Skin of body (tissue), 2 donors: ENCODE results near the gene KCNK13. TPM values are rescaled to one million over a fixed set of nuclear protein-coding genes. Genes with fewer than 3 reads are reported as not detected.

Experiments used
- DNase-seq: peaks from one replicate; lab custom pipeline; 2025; lab: John Stamatoyannopoulos, UW
- total RNA-seq: library from RNA; depleted of rRNA; stranded (reverse); fragments of >200 nt; gene quantifications from one replicate; pipeline ENCODE4 v1.2.3, GENCODE V29; 2014

The KCNK13 gene
- total RNA-seq, 1 donor from 2014 or later = 0.39 TPM

DNA sequence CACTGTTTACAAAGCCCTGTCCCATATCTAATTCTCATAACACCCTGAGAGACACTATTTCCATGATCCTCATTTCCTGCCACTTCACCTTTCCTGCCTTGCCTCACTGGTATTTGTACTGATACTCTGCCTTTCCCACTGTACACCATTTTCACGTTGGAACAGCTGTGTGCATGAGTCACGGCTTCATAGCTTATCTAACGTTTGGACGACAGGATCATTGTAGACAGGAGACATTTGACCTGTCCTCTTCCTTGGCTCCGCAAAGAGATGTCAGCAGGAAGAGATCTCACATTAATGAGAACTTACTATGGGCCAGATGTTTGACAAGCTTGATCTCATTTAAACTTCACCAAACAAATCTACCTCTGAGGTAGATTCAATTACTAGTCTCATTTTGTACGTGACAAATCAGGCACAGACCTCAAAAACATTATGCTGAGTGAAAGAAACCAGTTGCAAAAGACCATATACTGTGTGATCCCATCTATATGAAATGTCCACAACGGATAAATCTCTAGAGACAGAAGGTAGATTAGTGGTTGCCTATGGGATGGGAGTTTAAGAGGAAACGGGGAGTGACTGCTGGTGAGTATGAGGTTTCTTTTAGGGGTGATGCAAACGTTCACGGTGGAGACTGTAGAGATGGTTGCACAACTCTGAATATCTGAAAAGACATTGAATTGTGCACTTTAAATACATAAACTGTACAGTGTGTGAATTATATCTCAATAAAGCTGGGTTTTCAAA lies 71.2 kb downstream of the KCNK13 start:
- no peak for DNase-seq

DNA sequence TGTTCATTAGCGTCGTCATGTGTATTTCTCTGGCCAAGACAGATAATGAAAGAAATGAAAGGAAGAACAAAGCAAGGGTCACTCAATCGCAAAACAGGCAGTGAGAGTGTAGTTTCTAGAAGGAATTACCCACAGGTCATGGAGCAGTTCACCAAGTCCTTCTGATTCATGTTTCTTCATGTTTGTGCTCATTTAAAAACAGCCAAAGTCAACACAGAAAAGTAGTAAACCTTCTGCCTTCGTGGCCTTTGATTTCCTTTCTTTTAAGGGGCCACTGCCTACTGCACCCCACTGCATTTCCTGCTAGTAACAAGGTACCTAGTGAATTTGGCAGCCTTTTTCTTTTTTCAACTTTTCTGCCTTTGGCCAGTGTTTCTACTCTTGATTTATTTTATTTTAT lies 75.1 kb downstream of the KCNK13 start:
- DNase-seq = no peak

DNA sequence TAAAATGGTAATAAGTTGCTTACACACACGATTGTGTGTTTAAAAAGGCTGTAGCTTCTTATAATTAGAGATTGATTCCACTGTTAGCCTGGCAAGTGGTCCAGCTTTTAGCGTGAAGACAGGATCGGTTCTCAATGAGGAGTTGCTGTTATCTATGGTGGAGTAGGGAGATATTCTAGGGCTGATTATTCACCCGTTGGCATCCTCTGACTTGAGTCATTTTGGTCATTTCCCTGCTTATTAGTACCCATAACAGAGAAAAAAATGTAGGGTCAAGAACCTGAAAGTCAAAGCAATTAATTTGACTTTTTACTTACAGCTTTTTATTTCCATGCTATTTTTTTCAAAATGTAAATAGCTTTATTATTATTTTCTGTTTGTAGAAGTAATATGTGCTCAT lies 76.0 kb downstream of the KCNK13 start:
- no peak for DNase-seq

DNA sequence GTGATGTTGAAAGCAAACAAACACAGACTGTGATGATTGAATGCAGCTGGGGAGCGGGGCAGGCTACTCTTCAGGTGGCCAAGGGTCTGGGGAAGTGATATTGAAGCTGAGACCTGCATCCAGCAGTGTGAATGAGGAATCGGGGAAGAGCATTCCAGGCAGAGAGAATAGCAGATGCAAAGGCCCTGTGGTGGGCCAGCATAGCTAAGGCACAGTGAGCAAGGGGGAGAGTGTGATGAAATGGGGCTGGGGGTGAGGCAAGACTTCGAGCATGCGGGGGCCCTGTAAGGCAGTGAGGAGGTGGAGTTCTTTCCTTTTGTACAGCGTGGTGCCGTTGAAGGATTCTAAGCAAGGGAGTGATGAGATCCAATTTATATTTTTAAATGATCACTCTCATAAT lies 77.4 kb downstream of the KCNK13 start:
- DNase-seq = no peak

DNA sequence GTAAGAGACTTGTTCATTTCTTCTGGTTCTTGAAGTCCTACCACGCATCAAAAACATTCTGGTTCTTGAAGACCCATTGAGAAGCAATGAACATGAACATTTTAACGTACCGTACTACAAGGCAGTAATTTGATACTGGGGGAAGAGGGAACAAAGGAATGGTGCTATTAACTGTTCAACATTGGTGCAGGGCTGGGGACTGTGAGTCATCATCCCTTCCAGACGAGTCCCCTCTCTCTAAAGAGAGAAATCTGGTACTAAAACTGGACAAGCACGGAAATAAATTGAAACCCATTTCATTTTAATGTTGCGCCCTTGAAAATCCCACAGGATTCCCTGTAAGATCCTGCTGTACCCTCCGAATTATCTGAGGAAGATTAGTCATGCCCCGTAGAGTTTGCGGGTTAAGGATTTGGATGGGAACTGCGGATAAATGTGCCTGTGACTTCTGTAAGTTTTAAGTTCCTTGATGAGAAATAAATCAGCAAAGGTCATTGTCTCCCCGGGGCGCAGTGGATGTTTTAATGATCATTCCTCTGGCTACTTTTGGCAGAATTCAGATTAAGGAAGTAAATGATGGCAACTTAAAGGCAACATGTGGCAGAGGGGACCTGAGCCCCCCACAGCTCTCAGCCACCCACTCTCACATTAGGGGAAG lies 78.6 kb downstream of the KCNK13 start:
- no peak for DNase-seq

DNA sequence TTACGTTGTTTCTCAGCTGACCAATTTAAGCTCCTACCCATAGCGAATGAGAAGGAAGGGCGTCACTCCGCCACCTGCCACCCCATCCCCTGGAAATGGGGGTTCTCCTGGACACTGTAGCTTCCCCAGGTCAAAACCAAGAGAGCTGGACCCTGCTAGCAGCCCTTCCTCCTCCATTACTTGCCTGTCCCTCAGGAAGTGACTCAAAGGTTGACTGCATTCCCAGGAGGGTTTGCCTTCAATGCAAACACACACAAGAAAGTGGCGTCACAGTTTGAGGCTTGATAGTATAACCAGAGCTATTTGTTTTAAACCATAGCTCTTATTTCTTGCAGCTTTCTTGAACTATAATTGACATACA lies 79.1 kb downstream of the KCNK13 start:
- no peak for DNase-seq

DNA sequence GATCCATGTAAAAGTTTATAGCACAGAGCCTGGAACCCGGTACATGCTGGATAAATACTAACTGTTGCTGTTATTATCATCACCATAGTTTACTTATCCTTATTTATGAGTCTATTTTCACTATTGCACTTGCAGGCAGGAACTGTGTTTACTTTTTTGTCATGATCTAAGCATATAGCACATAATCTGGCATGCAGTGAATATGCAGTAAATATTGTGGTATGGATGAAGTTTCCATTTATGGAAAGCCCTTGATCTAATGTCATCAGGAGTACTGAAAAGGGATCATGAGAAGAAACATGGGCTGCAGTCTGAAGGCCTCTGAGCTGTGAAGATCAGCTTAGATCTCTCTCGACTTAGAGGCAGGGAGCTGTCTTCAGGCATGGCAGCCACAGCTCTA lies 91.6 kb downstream of the KCNK13 start:
- no peak for DNase-seq

DNA sequence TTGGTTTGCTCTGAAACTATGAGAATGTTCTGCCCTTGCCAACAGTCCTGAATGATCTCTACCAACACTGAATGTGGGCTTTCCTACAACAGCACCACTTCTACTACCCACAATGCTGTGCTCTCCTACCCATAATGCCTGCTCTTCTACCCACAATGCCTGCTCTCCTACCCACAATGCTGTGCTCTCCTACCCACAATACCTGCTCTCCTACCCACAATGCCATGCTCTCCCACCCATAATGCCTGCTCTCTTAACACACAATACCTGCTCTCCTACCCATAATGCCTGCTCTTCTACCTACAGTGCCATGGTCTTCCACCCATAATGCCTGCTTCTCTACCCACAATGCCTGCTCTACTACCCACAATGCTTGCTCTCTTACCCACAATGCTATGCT lies 92.3 kb downstream of the KCNK13 start:
- DNase-seq = no peak

DNA sequence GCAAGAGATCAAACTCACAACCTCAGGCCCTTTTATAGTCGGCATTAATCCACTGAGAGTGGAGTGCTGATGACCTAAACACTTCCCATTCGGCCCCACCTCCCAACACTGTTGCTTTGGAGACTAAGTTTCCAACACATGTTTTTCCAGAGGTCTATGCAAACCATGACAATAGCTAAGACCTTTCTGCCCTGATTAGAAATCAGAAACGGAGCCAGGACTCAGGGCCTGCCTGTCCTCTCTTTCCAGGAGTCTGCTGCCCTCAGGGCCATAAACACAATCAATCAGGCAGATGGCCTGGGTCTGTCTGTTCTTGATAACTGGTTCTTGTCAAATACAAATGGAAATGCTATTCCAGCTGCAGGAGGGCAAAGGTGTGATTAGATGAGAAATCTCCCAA lies 97.4 kb downstream of the KCNK13 start:
- DNase-seq = peak; percentile 1

DNA sequence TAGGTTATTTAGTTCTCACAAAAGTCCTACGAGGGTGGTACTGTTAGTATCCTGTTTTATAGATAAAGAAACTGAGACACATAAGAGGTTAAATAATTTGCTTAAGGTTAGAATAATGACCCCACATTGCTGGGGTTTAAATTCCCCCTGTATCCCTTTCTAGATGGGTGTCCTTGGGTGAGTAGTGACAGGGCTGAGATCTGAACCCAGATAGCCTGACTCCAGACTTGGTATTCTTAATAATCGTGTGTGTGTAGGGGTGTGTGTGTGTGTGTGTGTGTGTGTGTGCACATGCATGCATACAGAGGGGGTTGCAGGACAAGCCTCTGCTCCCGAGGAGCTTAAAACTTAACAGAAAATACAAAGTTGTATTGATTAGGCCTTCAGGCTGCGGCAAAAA lies 97.9 kb downstream of the KCNK13 start:
- DNase-seq = no peak

DNA sequence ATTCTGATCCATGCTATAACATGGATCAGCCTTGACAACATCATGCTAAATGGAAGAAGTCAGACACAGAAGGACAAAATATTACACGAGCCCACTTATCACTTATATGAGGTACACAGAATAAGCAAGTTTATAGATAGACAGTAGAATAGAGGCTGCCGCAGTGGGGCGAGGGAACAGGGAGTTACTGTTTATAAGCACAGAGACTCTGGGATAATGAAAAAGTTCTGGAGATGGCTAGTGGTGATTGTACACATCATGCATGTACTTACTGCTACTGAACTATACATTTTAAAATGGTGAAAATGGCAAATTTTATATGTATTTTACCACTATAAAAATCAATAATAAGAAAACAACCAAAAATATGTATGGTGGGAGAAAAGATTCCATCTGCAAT lies 99.3 kb downstream of the KCNK13 start:
- DNase-seq = no peak

DNA sequence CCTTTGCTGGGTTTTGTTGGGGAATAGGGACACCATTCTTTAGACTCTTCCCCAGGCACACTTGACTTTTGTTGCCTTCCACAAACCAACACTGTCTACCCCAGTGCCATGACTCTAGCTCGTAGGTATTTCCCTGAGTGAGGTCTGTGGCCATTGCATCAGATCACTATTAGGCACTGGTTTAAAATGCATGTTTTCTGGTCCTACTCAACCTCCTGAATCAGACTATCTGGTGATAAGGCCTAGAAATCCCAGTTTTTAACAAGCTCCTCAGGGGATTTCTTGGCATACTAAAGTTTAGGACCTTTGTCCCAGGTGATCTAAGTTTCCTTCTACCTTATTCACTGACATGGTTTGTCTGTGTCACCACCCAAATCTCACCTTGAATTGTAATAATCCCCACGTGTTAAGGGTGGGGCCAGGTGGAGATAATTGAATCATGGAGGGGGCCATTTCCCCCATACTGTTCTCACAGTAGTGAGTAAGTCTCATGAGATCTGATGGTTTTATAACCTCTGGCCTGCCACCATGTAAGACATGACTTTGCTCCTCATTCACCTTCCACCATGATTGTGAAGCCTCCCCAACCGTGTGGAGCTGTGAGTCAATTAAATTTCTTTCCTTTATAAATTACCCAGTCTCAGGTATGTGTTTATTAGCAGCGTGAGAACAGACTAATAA lies 106.8 kb downstream of the KCNK13 start:
- DNase-seq = no peak

DNA sequence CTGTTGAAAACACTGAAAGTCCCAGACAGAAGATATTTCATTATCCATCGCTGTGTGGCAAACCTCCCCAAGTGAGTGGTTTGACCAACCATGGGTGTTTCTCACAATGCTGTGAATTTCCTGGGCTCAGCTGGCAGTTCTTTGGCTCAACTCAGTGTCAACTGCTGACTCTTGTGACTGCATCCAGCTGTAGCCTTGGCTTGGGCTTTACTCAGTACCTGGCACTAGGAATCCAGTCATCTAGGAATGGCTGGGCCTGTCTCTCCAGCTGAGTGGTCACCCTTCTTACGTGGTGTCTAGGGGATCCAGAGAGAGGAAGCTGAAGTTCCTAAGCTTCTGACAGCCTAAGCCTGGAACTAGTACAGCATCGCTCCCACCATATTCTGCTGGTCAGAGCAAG lies 113.8 kb downstream of the KCNK13 start:
- DNase-seq = no peak

DNA sequence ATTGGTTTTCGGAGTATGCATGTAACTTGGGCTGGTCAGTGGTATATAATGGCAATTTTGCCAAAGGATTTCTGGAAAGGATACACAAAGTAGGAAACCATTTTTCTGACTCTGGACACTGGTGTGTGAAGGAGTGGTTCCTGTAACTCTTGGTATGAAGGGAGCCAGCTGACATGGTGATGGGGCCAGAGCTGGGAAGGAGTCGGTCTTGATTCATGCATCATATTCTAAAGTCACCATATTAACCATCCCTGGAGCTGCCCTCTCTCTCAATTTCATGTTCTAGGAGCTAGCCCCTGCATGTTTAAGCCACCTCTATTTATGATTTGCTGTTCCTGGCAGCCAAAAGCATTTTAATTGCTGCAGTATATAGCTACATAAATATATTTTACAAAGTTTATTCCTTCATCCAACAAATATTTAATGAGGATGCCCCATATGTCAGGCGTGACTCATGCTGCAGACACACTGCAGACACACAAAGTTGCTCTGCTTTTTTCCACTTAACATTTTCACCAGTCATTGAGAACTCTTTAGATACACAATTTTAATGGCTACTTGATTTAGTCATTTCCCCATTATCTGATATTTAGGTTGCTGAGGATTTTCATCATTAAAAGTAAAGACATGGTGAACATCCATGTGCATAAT lies 115.9 kb downstream of the KCNK13 start:
- no peak for DNase-seq

DNA sequence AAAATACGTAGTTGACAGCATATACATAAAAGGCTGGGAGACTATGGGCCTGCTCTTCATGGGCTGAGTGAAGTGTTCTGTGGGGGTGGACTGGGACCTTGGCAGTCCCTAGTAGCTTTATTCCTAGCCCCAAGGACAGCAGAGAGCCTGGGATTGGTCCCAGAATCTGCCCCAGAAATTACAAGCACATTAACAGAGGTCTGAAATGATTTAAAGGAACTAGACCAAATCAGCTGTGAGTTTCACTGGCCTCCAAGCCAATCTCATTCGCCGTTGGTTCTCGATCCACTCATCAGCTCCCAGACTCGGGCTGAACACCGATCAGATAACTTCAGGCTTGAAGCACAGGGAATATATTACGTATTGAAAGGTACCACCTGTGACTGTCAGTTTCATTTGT lies 117.6 kb downstream of the KCNK13 start:
- DNase-seq = no peak

DNA sequence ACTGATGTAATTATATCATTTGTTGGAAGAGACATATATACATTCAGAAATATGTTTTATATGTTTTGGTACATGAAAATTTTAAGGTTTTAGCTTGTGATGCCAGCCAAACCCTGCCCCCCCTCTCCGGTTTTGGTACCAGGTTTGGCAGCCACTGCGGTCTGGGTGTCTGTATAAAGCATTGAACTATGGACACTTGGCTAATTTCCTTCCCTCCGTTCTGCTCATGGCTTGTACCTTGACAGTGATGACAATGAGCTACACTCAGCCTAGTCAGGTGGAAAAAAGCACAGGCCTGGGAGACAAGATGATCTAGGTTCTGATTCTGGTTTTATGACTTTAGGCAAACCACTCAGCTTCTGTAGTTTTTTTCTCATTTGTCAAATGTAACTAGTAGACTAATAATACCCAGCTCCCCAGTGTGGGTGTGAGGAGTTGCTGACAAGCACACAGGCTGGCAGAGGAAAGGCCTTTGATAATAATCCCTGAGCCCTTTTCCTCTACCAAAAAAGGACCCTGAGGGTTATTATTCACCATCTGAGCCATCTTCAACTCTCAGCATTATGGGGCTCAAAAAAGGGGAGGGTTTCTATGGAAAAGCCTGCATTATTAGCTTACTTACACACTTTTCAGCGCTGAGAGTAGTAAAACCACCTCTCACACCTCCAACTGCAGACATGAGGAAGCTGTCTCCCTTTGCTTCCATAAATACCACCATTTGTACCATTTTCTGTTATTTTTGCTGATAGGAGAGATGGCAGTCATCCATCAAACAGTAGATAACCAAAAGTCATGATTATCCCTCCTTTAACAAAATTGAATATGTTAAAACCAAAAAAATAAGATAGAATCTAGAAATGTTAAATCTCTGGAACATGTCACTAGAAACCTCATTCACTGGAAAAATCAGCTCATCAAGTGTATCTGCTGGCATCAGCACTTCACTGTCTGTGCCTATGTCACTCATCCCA lies 118.3 kb downstream of the KCNK13 start:
- DNase-seq = no peak

DNA sequence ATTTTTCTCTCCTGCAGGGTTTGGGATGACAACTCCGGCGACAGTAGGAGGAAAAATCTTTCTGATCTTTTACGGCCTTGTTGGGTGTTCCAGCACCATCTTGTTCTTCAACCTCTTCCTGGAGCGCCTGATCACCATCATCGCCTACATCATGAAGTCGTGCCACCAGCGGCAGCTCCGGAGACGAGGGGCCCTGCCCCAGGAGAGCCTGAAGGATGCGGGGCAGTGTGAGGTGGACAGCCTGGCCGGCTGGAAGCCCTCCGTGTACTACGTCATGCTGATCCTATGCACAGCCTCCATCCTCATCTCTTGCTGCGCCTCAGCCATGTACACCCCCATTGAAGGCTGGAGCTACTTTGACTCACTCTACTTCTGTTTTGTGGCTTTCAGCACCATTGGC lies 122.3 kb downstream of the KCNK13 start:
- no peak for DNase-seq

DNA sequence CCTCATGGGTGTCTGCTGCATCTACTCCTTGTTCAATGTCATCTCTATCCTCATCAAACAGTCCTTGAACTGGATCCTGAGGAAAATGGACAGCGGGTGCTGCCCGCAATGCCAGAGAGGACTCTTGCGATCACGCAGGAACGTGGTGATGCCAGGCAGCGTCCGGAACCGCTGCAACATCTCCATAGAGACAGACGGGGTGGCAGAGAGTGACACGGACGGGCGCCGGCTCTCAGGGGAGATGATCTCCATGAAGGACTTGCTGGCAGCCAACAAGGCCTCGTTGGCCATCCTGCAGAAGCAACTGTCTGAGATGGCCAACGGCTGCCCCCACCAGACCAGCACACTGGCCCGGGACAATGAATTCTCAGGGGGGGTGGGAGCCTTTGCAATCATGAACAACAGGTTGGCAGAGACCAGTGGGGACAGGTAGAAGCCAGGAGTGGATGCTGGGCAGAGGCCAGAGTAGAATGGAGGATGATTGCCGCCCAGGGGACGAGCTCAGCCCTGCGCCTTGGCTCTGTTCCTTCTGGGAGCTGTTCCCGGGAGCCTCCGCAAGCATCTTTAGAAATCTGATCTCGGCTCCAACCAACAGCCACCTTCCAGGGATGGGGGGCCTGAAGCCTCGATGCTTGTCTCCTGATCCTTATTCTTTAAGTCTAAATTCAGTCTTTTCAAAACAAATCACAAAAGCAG lies 122.9 kb downstream of the KCNK13 start:
- no peak for DNase-seq

DNA sequence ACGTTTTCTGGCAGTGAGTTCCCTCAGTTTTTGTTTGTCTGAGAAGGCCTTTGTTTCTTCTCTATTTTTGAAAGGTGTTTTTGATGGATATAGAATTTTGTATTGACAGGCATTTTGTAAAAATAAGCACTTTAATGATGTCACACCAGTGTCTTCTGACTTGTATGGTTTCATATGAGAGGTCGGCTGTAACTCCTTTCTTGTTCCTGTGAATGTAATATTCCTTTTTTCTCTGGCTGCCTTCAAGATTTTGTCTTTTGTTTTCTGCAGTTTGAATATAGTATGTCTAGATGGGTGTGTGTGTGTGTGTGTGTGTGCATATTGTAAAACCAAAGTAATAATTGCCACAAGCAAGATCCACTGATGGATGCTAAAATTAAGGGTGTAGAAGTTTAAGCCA lies 126.8 kb downstream of the KCNK13 start:
- no peak for DNase-seq

DNA sequence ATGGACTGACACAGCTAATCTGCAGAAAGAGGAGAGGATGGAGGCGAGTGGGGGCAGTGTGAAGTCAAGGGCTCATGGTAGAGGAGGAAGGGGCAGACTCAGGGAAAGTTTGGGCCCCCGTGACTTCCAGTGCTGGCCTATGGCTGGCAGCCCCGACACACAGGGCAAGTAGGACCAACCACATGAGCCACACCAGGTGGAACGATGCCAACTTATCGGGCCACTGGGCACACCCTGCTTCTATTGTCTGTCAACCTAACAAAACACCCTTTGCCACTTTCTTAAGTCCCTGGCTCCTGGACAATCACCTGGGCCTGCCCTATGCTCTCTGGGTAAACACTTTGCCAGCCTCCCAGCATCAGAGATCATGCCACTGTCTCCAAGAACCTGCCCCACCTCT lies 129.4 kb downstream of the KCNK13 start:
- no peak for DNase-seq

DNA sequence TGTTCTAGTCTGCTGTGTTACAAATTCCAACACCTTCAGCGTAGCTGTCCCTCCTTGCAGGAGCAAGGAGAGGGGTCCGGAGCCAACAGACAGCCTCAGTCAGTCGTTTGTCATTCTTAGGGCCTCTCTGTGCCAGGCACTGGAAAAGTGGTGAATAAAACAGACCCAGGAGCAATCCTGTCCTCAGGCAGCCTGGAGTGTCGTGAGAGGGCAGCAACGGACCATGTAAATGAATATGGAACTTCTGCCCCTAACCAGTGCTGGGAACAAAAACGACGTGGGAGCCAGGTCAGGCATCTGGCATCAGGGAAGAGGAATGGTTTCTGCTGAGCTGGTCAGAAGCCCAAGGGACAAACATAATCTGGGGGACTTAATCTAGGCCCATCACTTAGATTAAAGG lies 129.8 kb downstream of the KCNK13 start:
- no peak for DNase-seq
